ENCODE measurements around the gene HES3. TPM values are rescaled to one million over a fixed set of nuclear protein-coding genes. Genes with fewer than 3 reads are reported as not detected.

The HES3 gene, protein sequence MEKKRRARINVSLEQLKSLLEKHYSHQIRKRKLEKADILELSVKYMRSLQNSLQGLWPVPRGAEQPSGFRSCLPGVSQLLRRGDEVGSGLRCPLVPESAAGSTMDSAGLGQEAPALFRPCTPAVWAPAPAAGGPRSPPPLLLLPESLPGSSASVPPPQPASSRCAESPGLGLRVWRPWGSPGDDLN
- total RNA-seq (2014; rRNA removed; shearing (Covaris generic)), result not detected in 2 replicates

DNA sequence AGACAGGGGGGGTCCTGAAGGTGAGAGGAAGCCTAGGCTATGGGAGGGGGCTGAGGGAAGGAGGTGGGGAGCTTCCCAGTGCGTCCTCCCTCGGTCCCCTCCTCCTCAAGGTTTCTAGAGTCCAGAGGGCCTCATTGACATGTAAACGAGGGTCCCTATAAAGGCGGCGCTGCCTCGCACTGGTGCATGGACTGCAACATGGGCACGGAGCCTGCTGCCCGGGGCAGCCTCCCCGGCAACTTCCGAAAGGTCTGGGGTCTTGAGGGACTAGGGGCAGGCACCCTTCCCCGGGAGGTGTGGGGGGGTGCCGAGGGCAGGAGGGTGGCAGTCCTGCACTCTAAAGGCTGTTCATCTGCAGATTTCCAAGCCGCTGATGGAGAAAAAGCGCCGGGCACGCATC is at the start of gene HES3:
Gene HES3, plus strand, starts transcription at position 187 of the 400 bp plus-strand sequence. Its CDS starts 187 bp downstream, at position 374.
- Histone ChIP-seq H3K27ac (no peak within 1 kb of the TSS), H3K4me1 (peaks cover 4% of the 10 kb centered on the region), H3K4me3 (no peak within 1 kb of the TSS), H3K36me3 (no peaks in the 10 kb centered on the region), H3K27me3 (peaks cover 18% of the 10 kb centered on the region; the same call in 1 of the 2 replicates), H3K9me3 (replicated peaks) (no peaks in the 10 kb centered on the region)
- DNase-seq, result no peak

DNA sequence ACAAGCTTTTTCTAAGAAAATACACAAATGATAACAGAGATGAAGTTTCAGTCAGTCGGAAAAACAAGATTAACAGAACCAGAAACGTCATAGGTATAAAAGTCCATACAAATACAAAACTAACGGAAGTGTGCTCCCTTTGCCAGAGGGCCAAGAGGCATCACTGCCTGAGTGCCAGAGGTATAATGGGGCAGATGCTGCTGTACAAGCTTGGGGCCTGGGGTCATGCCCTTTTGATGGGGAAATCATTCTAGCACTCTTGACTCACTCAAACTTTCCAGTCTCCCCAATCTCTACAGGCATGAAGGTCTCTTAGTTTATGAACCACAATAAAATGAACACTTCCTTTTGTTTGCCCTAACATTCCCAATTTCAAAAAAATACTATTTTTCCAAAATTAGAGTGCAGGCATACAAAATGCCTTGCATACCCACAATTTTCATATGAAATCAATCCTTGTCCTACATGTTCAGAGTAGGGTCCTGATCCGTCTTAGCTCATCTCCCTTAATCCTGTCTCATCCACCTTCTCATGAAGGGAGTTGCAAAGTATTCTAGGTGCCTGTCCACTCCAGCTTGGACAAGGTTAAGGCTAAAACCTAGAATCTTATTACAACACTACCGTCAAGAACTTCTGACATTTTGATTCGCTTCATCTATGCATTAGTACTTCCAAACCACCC is 46.1 kb upstream of the HES3 start:
- no peak for DNase-seq
- Histone ChIP-seq H3K27ac (no peak overlapping the region; the same call in 1 of the 2 replicates), H3K4me1 (peaks cover 7% of the 10 kb centered on the region), H3K36me3 (peaks cover 57% of the 10 kb centered on the region), H3K4me3 (peak overlapping the region; percentile 95), H3K9me3 (replicated peaks) (no peaks in the 10 kb centered on the region), H3K27me3 (no peaks in the 10 kb centered on the region)

DNA sequence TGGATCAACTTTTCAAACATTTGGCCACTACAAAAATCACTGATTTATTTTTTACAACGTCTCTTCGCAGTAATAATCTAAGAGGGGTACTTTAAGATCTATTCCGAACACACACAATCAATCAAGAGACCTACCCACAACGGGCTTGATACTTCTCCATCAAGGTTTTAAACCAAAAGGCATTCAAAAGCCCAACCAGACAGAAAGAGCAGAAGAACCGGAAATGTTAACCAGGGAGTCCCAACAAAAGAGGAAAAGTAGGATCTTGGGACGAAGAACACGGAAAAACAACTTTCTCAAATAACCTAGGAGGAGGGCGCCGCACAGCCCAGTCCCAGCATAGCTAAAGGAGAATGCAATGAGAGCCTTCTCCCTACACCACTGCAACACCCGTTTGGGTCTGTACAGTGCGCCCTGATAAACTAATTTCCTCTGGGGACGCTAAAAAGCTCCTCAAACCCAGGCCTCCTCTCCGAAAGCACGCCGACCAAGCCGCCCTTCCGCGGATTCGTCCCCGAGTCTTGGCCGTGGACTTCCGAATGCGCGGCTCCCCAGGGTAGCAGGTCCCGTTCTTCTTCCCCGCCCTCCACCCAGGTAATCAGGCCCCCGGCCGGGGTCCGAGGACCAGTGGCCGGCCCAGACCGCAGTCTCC is 45.2 kb upstream of the HES3 start:
- Histone ChIP-seq H3K4me3 (peak overlapping the region; percentile 95), H3K27me3 (no peaks in the 10 kb centered on the region), H3K36me3 (peaks cover 49% of the 10 kb centered on the region), H3K9me3 (replicated peaks) (no peaks in the 10 kb centered on the region), H3K27ac (peak overlapping the region; percentile 86), H3K4me1 (peaks cover 7% of the 10 kb centered on the region)
- DNase-seq, result no peak

DNA sequence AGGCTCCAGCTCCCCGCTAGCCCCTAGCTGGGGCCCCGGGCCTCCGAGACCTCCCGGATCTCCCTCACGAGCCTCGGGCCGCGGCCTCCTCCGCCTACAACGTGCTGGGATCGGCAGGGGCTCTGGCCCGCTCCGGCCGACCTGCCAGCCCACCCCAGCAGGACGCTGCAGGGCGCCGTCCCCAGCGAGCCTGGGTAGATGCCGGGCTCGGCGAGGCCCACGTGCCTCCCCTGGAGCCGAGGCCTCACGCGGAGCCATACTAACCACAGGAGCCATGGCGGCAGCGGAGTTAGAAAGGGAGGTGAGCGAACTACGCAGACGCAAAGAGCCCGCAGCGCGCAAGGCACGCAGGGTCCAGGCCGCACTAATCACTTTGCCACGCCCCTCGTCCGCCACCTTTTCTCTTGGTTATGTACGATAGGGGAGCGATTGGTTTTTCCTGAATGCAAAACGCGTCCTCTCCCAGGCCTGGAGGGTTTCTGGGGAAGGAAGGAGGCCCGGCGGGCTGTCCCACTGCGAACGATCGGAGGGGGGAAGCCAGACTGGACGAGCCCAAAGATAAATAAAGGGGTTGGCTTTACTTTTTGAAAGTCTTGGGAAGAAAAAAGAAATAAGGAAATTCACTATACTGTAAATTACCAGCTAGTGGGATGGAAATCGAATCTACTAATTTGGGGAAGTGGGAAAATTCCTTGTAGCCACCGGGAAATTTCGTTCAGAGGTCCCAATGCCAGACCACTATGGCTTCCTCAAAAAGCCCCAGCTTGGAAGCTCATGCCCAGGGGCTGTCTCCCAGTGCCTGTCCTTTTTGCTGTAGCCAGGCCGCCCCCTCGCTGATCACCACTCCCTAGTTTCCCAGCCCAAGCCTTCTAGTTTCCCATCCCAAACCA is 44.4 kb upstream of the HES3 start, which contains the start of gene RPL22:
Gene RPL22, minus strand, starts transcription at position 298 of the 890 bp plus-strand sequence. Its CDS starts 22 bp downstream, at position 276.
- Histone ChIP-seq H3K27me3 (no peaks in the 10 kb centered on the region), H3K27ac (peak within 1 kb of the TSS; percentile 86), H3K36me3 (peaks cover 41% of the 10 kb centered on the region), H3K9me3 (replicated peaks) (no peaks in the 10 kb centered on the region), H3K4me1 (peaks cover 7% of the 10 kb centered on the region), H3K4me3 (peak within 1 kb of the TSS; percentile 95)
- DNase-seq, result peak; percentile 100

DNA sequence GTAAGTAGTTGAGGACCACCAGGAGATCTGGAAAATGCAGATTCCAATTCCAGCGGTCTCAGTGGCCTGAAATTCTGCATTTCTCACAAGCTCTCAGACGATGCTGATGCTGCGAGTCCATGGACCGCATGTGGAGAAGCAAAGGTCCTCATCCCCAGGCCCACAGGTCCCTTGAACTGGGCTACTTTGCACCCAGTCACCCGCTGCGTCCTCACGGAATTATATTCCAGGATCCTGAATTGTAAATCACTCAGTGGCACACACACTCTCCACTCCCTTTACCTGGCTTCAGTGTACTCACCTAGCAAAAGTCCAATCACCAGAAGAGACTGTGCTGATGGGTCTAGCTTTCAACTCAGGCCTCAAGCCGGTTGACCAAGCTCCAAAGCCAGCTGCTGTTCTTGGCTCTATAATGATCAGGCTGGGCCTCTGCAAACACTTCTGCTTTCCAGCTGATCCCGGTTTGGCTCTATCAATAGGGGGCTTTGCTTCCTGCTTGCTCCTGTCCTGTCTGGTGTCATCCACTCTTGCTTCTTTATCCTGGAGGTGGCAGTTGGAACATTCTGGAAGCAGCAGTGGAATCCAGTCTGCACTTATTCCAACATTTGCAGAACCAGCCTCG is 43.7 kb upstream of the HES3 start:
- Histone ChIP-seq H3K4me1 (peaks cover 7% of the 10 kb centered on the region), H3K9me3 (replicated peaks) (no peaks in the 10 kb centered on the region), H3K36me3 (peaks cover 33% of the 10 kb centered on the region), H3K4me3 (peak overlapping the region; percentile 95), H3K27me3 (no peaks in the 10 kb centered on the region), H3K27ac (peak overlapping the region; percentile 86)
- DNase-seq, result peak; percentile 38 to 49

DNA sequence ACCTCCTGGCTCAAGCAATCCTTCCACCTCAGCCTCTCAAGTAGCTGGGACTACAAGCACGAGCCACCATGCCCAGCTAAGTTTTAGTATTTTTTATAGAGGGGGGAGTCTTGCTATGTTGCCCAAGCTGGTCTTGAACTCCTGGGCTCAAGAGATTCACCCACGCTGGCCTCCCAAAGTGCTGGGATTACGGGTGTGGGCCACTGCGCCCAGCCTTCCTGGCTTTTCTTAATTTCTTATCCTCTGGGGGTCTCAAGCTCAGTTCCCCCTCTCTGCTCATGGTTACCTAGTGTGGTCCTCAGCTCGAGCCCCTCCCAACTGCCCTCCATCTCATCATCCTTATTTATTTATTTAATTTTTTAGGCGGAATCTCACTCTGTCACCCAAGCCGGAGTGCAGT is 41.7 kb upstream of the HES3 start:
- peaks cover 14% of the 10 kb centered on the region for H3K36me3 ChIP-seq
- H3K4me3 ChIP-seq, result no peak overlapping the region
- DNase-seq, result no peak
- H3K4me1 ChIP-seq, result peaks cover 7% of the 10 kb centered on the region
- no peak overlapping the region for H3K27ac ChIP-seq
- H3K9me3 ChIP-seq (replicated peaks), result no peaks in the 10 kb centered on the region
- H3K27me3 ChIP-seq, result no peaks in the 10 kb centered on the region

DNA sequence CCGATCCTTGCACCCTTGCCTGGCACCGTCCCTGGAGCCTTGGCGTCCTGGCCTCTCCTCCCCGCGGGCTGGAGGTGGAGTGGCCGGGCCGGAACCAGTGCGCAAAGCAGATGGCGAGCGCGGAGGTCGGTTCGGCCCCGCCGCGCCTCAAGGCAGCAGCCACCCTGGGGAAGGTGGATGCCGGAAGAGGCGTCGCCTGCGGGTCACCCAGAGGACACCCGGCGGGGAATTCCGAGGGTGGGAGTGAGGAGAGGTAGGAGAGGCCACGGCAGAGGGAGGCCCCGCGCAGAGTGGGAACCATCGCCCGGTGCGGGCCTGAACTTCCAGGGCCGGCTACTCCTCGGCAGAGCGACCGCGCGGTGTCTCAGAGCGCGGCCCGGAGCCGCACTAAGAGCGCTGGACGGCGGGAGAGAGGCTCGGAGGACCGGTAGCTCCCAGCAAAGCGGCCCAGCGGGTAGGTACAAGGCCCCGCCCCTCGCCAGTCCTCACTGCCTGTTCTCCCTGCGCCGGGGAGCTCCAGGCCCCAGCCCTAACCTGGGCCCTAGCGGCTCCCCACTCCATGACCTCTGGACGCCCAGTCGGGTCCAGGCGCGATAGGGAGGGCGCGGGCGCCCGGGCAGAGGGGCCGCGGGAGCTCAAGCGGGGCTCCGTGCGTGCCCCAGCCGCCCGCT is 38.0 kb upstream of the HES3 start, which contains the start of gene RNF207:
Gene RNF207, plus strand, starts transcription at position 271 of the 671 bp plus-strand sequence. CDS start 417 bp downstream, outside the sequence.
- Histone ChIP-seq H3K27ac (no peak within 1 kb of the TSS), H3K36me3 (no peaks in the 10 kb centered on the region), H3K4me3 (peak within 1 kb of the TSS; percentile 4; the same call in 1 of the 2 replicates), H3K27me3 (no peaks in the 10 kb centered on the region), H3K9me3 (replicated peaks) (no peaks in the 10 kb centered on the region), H3K4me1 (no peaks in the 10 kb centered on the region)
- no peak for DNase-seq

DNA sequence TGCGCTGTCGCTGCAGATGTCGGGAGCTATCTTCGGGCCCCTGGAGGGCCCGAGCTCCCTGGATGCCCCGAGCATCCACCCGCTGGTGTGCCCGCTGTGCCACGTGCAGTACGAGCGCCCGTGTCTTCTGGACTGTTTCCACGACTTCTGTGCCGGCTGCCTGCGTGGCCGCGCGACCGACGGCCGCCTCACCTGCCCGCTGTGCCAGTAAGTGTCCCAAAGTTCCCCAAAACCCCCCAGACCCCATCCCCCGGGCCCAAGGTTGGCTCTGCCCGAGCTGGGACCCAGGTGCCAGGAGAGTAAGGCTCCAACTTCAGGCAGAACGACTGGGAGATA is 37.5 kb upstream of the HES3 start:
- H3K27ac ChIP-seq, result no peak overlapping the region
- no peaks in the 10 kb centered on the region for H3K9me3 ChIP-seq (replicated peaks)
- no peaks in the 10 kb centered on the region for H3K4me1 ChIP-seq
- no peaks in the 10 kb centered on the region for H3K27me3 ChIP-seq
- H3K4me3 ChIP-seq, result no peak overlapping the region
- no peaks in the 10 kb centered on the region for H3K36me3 ChIP-seq
- DNase-seq, result no peak

DNA sequence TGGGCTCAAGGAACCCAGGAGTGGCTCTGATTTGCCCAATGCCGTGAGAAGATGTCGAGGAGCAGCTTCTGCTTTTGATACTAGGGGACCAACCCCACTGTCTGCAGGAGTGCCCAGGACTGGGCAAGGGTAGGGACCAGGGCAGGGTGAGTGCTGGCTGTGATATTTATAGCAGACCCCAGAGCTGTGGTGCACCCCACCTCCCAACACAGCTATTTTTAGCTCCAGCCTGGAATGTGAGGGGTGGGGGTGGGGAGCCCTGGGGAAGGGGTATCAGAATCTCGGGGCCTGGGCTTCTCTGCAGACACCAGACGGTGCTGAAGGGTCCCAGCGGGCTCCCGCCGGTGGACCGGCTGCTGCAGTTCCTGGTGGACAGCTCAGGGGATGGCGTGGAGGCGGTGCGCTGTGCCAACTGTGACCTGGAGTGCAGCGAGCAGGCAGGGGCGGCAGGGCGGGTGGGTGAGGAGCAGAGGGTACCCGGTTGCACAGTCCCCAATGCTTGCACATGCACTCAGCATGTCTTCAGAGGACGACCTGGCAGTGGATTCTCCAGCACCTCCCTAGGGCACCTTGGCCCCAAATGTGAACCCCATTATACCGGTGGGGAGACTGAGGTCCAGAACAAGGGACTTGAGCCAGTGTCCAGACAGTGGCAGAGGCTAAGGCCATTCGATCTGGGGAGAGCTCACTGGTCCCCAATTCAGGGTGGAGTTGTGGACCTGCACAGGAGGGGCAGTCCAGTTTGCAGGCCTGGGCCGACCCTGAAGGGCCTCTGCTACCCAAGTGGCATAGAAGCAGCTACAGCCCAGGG is 36.7 kb upstream of the HES3 start:
- no peak overlapping the region for H3K4me3 ChIP-seq
- H3K36me3 ChIP-seq, result no peaks in the 10 kb centered on the region
- DNase-seq, result no peak
- H3K9me3 ChIP-seq (replicated peaks), result no peaks in the 10 kb centered on the region
- H3K4me1 ChIP-seq, result no peaks in the 10 kb centered on the region
- H3K27ac ChIP-seq, result no peak overlapping the region
- no peaks in the 10 kb centered on the region for H3K27me3 ChIP-seq

DNA sequence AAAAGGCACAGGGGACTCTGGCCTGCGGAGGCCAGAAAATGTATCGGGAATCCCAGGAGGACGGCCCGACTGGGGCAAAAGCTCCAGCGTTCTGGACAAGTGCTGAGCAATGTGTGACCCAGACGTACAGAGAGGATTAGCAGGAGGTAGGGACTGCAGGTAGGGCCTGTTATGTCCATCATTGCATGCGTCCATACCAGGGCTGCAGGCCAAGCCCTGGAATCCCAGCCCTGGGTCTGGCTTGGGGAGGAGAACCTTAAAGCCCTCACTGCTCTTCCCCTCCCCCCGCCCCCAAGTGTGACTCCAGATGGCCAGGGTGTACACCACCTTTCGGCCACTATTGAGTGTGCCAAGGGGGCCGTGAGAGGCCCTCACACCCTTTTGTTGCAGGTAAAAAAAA is 36.1 kb upstream of the HES3 start:
- DNase-seq, result no peak
- H3K27me3 ChIP-seq, result no peaks in the 10 kb centered on the region
- no peak overlapping the region for H3K4me3 ChIP-seq
- H3K4me1 ChIP-seq, result no peaks in the 10 kb centered on the region
- H3K9me3 ChIP-seq (replicated peaks), result no peaks in the 10 kb centered on the region
- H3K27ac ChIP-seq, result no peak overlapping the region
- no peaks in the 10 kb centered on the region for H3K36me3 ChIP-seq

DNA sequence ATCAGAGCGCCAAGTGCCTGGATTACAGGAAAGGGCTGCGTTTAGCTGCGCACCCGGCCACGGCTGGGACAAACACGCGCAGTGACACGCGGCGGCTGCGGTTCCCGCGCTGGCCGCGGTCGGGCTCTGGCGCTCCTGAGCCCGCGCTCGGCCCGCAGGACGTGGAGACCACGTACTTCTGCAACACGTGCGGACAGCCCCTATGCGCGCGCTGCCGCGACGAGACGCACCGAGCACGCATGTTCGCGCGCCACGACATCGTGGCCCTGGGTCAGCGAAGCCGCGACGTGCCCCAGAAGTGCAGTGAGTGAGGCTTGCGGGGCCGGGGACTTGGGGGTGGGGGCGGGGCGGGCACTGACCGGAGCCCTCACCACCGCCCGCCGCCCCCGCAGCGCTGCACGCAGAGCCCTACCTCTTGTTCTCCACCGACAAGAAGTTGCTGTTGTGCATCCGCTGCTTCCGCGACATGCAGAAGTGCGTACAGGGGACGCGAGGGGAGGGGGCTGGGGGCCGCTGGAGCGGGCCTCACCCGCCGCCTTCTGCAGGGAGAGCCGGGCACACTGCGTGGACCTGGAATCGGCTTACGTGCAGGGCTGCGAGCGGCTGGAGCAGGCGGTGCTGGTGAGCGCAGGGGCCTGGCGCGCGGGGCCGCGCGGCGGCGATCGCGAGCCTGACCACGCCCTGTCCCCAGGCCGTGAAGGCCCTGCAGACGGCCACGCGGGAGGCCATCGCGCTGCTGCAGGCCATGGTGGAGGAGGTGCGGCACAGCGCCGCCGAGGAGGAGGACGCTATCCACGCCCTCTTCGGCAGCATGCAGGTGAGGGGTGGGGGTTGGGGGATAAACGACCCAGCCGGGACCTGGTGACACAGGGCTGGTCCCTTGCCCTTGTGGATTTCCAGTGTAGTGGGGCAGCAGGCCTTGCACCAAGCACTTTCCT is 35.0 kb upstream of the HES3 start:
- Histone ChIP-seq H3K27me3 (0 out of 2 replicates have a peak, but pooled peaks cover 3% of the 10 kb centered on the region), H3K4me1 (no peaks in the 10 kb centered on the region), H3K36me3 (no peaks in the 10 kb centered on the region), H3K9me3 (replicated peaks) (0 out of 2 replicates have a peak, but pooled peaks cover 1% of the 10 kb centered on the region), H3K4me3 (no peak overlapping the region), H3K27ac (no peak overlapping the region)
- DNase-seq, result no peak

All from SJCRH30 (cell line).